SK-N-DZ (cell line): ENCODE results near the gene CXCL16.
"Not testable (repeated sequence)": the region's sequence is repeated elsewhere in the genome, so short reads cannot be mapped to it uniquely, and the experiment has no call there.

Experiments
- DNase-seq: peaks from one replicate; pipeline ENCODE4 v3.0.0-alpha.2; 2015; ENCODE audit warnings: low spot score

Gene CXCL16

GRCh38 chr17:4721203-4722135 lies 18.3 kb downstream of the CXCL16 start:
- no peak for DNase-seq

GRCh38 chr17:4720787-4721186 lies 18.9 kb downstream of the CXCL16 start:
- DNase-seq = no peak

- no peak for DNase-seq
These were observed 20.0 kb downstream of the CXCL16 start for GRCh38 chr17:4719684-4720221.

GRCh38 chr17:4719146-4719545 lies 20.6 kb downstream of the CXCL16 start:
- DNase-seq = no peak

- no peak for DNase-seq
These were observed 21.5 kb downstream of the CXCL16 start for GRCh38 chr17:4718276-4718675.

- DNase-seq = no peak
These were observed 21.9 kb downstream of the CXCL16 start for GRCh38 chr17:4717791-4718190.

GRCh38 chr17:4716081-4716480 lies 23.6 kb downstream of the CXCL16 start:
- no peak for DNase-seq

GRCh38 chr17:4715063-4715744 lies 24.5 kb downstream of the CXCL16 start:
- no peak for DNase-seq

GRCh38 chr17:4714340-4715062 lies 25.2 kb downstream of the CXCL16 start:
- not testable (repeated sequence) for DNase-seq

- DNase-seq = no peak
These were observed 27.2 kb downstream of the CXCL16 start for GRCh38 chr17:4712526-4712925.

GRCh38 chr17:4711661-4712181 lies 28.0 kb downstream of the CXCL16 start:
- DNase-seq = no peak

GRCh38 chr17:4710693-4711634 lies 28.8 kb downstream of the CXCL16 start:
- DNase-seq = no peak

- DNase-seq = peak; percentile 100
These were observed 29.7 kb downstream of the CXCL16 start, which contains the start of gene ARRB2 for GRCh38 chr17:4709794-4710692. ARRB2 (plus strand) TSS chr17:4710632; CDS start chr17:4710722, 90 bp downstream.

- peak; percentile 76 for DNase-seq
These were observed 31.3 kb downstream of the CXCL16 start for GRCh38 chr17:4708436-4708835.

GRCh38 chr17:4706121-4706520 lies 33.6 kb downstream of the CXCL16 start:
- no peak for DNase-seq

- no peak for DNase-seq
These were observed 34.7 kb downstream of the CXCL16 start for GRCh38 chr17:4704991-4705390.

GRCh38 chr17:4704574-4704907 lies 35.2 kb downstream of the CXCL16 start:
- not testable (repeated sequence) for DNase-seq

- DNase-seq = no peak
These were observed 36.4 kb downstream of the CXCL16 start for GRCh38 chr17:4703330-4703691.

GRCh38 chr17:4701116-4701515 lies 38.6 kb downstream of the CXCL16 start:
- no peak for DNase-seq
